A549 (cell line): ENCODE data around the gene XPOT.

Experiments
- BCL3 ChIP-seq: fragments of >200 bp; sonication (Bioruptor Twin); formaldehyde crosslinking; IDR thresholded peaks from 3 replicates; pipeline ENCODE4 v1.6.1; 2016
- CTCF ChIP-seq: fragments of >200 bp; sonication (Bioruptor Twin); formaldehyde crosslinking; IDR thresholded peaks from 3 replicates; pipeline ENCODE4 v1.5.1; 2016
- ELK1 ChIP-seq: fragments of 150-350 bp; IDR thresholded peaks from 2 replicates; pipeline ENCODE4 v1.6.1; 2014; ENCODE audit warnings: low read depth, mild to moderate bottlenecking, low read length
- MYC ChIP-seq: IDR thresholded peaks from 2 replicates; pipeline ENCODE4 v1.6.1; 2012; ENCODE audit warnings: mild to moderate bottlenecking, inconsistent platforms, low read length, improper control_type of control experiment, borderline replicate concordance
- RAD21 ChIP-seq, 2 experiments: fragments of >200 bp in 1 of 2; sonication (Bioruptor Twin) in 1 of 2; formaldehyde crosslinking in 1 of 2; IDR thresholded peaks in 1 of 2; conservative IDR thresholded peaks in 1 of 2; 2 replicates in 1 of 2; 3 replicates in 1 of 2; pipeline ENCODE4 v1.6.1; 2012 to 2018; ENCODE audit warnings: inconsistent platforms in 1 of 2
- REST ChIP-seq: fragments of 200-600 bp; sonication (generic); IDR thresholded peaks from 2 replicates; pipeline ENCODE4 v1.6.1; 2016; ENCODE audit warnings: antibody characterized with exemption, mild to moderate bottlenecking, moderate library complexity
- SMC3 ChIP-seq: fragments of >200 bp; sonication (Bioruptor Twin); formaldehyde crosslinking; IDR thresholded peaks from 3 replicates; pipeline ENCODE4 v1.6.1; 2018; ENCODE audit warnings: inconsistent platforms

GRCh38 chr12:64419696-64420095 lies 15.5 kb downstream of the XPOT start:
- TF ChIP-seq RAD21 (conservative IDR thresholded peaks at IDR 0.05 in 1 of 2, IDR thresholded peaks at IDR 0.05 in 1 of 2) = no peak
- no peak for TF ChIP-seq CTCF
- no peak for TF ChIP-seq BCL3
- no peak for TF ChIP-seq ELK1
- TF ChIP-seq REST = no peak
- no peak for TF ChIP-seq SMC3
- TF ChIP-seq MYC = no peak
